Testis (tissue), 3 donors: ENCODE data around the gene PCBP3. TPM values are rescaled to one million over a fixed set of nuclear protein-coding genes. Genes with fewer than 3 reads are reported as not detected.

Source experiments
- DNase-seq: peaks from one replicate; pipeline ENCODE4 v3.0.0-alpha.2; 2019
- H3K27ac ChIP-seq, 2 donors: fragments of 200-600 bp; sonication (generic); one replicate each; pipeline ENCODE4 v1.5.1; 2019
- H3K27me3 ChIP-seq: fragments of 200-600 bp; sonication (generic); one replicate; pipeline ENCODE4 v1.5.1; 2019
- H3K36me3 ChIP-seq: fragments of 200-600 bp; sonication (generic); one replicate; pipeline ENCODE4 v1.5.1; 2017; ENCODE audit warnings: low read depth; ENCODE audit errors: missing control alignments
- H3K4me1 ChIP-seq: fragments of 200-600 bp; sonication (generic); one replicate; pipeline ENCODE4 v1.5.1; 2019
- H3K4me3 ChIP-seq, 2 donors: fragments of 200-600 bp; sonication (generic); one replicate each; pipeline ENCODE4 v1.5.1; 2017 to 2019
- H3K9me3 ChIP-seq: fragments of 200-600 bp; sonication (generic); one replicate; pipeline ENCODE4 v1.5.1; 2017
- CTCF ChIP-seq, 3 experiments: fragments of 450-650 bp in 2 of 3; fragments of 200-600 bp in 1 of 3; sonication (generic) in 1 of 3; IDR thresholded peaks; one replicate each; pipeline ENCODE4 v1.5.1; 2016 to 2019; ENCODE audit warnings: antibody characterized with exemption in 3 of 3, mild to moderate bottlenecking in 2 of 3, moderate library complexity in 1 of 3
- POLR2A ChIP-seq: fragments of 450-650 bp; IDR thresholded peaks from one replicate; pipeline ENCODE4 v1.6.1; 2017; ENCODE audit warnings: antibody characterized with exemption, mild to moderate bottlenecking, moderate library complexity
- WGBS, 2 donors: methylation state at CpG; one replicate each; pipeline ENCODE4 v1.1.5; 2018; 5-methylcytosine and 5-hydroxymethylcytosine counted together
- intact Hi-C: fragments of 100-400 bp; cut with DNase I; formaldehyde crosslinking; loops from one replicate; pipeline ENCODE4 v1.15.1; 2023; ENCODE audit warnings: low total_unique reads
- polyA plus RNA-seq: library from polyadenylated mRNA; stranded (reverse); fragments of 350-450 nt; fragmentation: Illumina TruSeq; extraction: RNeasy Lipid Tissue Mini Kit (QIAGEN cat#74804); gene quantifications from one replicate; pipeline ENCODE4 v1.2.3, GENCODE V29; 2014; ENCODE audit warnings: low read depth, low replicate concordance; ENCODE audit not compliant: insufficient read depth
- total RNA-seq, 2 donors: library from RNA; depleted of rRNA; stranded (reverse); fragments of >200 nt; gene quantifications; one replicate each; pipeline ENCODE4 v1.2.3, GENCODE V29; 2016

PCBP3 gene
- total and polyA plus RNA-seq, 3 donors from 2014 or later = 35.7 to 58.3 (median 38.0) TPM

DNA sequence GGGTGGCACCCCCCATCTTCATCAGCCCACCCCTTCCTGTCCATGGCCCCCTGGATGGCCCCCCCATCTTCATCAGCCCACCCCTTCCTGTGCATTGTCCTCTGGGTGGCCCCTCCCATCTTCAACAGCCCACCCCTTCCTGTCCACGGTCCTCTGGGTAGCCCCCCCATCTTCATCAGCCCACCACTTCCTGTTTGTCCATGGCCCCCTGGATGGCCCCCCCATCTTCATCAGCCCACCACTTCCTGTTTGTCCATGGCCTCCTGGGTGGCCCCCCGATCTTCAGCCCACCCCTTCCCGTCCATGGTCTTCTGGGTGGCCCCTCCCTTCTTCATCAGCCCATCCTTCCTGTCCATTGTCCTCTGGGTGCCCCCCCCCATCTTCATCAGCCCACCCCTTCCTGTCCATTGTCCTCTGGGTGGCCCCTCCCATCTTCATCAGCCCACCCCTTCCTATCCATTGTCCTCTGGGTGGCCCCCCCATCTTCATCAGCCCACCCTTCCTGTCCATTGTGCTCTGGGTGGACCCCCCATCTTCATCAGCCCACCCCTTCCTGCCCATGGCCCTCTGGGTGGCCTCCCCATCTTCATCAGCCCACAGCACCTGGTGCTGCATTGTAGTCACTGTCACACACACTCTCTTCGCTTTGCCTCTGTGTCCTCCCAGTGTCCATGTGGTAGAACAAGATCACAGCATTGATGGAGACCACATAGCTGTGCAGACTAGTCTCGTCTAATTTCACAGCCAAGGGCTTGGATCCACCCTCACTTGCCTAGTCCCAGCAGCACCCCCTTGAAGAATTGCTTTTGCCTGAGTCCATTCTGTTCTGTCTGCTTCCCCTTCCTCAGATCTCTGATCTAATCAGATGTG lies 95.9 kb downstream of the PCBP3 start:
- Histone ChIP-seq H3K4me1 (no peaks in the 10 kb centered on the region), H3K9me3 (no peaks in the 10 kb centered on the region), H3K27ac (no peak overlapping the region), H3K4me3 (no peak overlapping the region), H3K36me3 (no peaks in the 10 kb centered on the region), H3K27me3 (no peaks in the 10 kb centered on the region)
- no peak for DNase-seq
- 77 to 85% methylated on average over 5 of the region's 5 CpGs for WGBS, 2 donors
- intact Hi-C loops = no loop called here
- no peak for TF ChIP-seq CTCF (IDR thresholded peaks at IDR 0.05)
- no peak for TF ChIP-seq POLR2A

- H3K4me3 ChIP-seq = no peak overlapping the region
- H3K27me3 ChIP-seq = no peaks in the 10 kb centered on the region
- intact Hi-C loops = no loop called here
- H3K36me3 ChIP-seq = no peaks in the 10 kb centered on the region
- no peaks in the 10 kb centered on the region for H3K9me3 ChIP-seq
- DNase-seq = no peak
- no peak for TF ChIP-seq POLR2A
- TF ChIP-seq CTCF (IDR thresholded peaks at IDR 0.05) = no peak
- no peak overlapping the region for H3K27ac ChIP-seq
- H3K4me1 ChIP-seq = no peaks in the 10 kb centered on the region
- WGBS, 2 donors = 80 to 85% methylated on average over 9 of the region's 9 CpGs
These were observed 96.5 kb downstream of the PCBP3 start for GRCh38 chr21:45740088-45740440.

GRCh38 chr21:45740491-45741357 lies 97.2 kb downstream of the PCBP3 start:
- 69 to 77% methylated on average over 14 of the region's 14 CpGs for WGBS, 2 donors
- H3K27me3 ChIP-seq = no peaks in the 10 kb centered on the region

DNA sequence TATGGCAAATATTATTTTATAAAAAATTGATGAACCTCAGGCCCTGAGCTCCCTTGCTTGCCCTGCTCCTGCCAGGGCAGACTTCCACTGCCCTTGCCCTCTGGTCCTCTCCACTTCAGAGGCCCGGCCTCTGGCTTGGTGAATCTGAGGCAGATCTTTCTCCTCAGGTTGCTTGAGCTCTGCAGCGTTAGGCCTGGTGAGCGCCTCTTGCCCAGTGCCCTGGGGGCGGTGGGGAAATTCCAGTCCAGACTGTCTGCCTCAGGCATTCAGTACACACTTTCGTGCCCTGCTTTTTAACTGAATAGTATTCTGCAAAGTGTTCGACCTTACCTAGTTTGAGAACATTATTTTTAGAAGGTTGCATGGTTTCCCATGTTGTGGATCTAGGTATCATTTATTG lies 98.2 kb downstream of the PCBP3 start:
- no peak for DNase-seq
- Histone ChIP-seq H3K4me1 (no peaks in the 10 kb centered on the region), H3K36me3 (no peaks in the 10 kb centered on the region), H3K27me3 (no peaks in the 10 kb centered on the region), H3K27ac (no peak overlapping the region), H3K4me3 (no peak overlapping the region), H3K9me3 (no peaks in the 10 kb centered on the region)
- intact Hi-C loops = no loop called here
- TF ChIP-seq POLR2A (no peak), CTCF (IDR thresholded peaks at IDR 0.05) (no peak)
- 77 to 81% methylated on average over 6 of the region's 6 CpGs for WGBS, 2 donors

More at GRCh38 chr21:45740491-45741357, 97.2 kb downstream of the PCBP3 start:
- Histone ChIP-seq H3K27ac (no peak overlapping the region), H3K36me3 (no peaks in the 10 kb centered on the region), H3K4me1 (no peaks in the 10 kb centered on the region), H3K4me3 (no peak overlapping the region), H3K9me3 (no peaks in the 10 kb centered on the region)
- TF ChIP-seq POLR2A (no peak), CTCF (IDR thresholded peaks at IDR 0.05) (no peak)
- intact Hi-C loops = no loop called here
- no peak for DNase-seq
